GM10266 (cell line): ENCODE measurements around the gene PRKAR1B.

Experiments
- DNase-seq: peaks from one replicate; pipeline ENCODE4 v3.0.0; 2012; ENCODE audit errors: extremely low spot score
- TF ChIP-seq, protein P1 (sequence below): IDR thresholded peaks from 2 replicates; pipeline ENCODE4 v1.5.1; 2012; ENCODE audit warnings: mild to moderate bottlenecking, low read depth; ENCODE audit not compliant: control insufficient read depth, insufficient read depth; ENCODE audit errors: missing control alignments

The PRKAR1B gene

DNA sequence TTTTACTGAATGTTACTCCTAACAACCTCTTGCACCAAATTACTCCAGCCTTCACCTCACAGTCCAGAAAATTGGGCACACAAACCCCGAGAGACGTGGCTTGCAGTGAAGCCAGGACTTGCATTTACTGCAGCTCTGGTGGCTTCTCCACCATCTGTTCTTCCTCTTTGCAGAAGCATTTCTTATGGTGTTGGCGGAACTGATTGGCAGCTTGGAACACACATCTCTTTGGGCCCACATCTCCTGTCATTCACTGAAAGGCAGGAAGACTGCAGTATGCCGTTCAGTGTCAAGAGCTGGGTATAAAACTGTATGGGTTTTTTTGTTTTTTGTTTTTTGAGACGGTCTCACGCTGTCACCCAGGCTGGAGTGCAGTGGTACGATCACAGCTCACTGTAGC, 38.3 kb upstream of the PRKAR1B start:
- DNase-seq: no peak
- TF ChIP-seq, protein P1, sequence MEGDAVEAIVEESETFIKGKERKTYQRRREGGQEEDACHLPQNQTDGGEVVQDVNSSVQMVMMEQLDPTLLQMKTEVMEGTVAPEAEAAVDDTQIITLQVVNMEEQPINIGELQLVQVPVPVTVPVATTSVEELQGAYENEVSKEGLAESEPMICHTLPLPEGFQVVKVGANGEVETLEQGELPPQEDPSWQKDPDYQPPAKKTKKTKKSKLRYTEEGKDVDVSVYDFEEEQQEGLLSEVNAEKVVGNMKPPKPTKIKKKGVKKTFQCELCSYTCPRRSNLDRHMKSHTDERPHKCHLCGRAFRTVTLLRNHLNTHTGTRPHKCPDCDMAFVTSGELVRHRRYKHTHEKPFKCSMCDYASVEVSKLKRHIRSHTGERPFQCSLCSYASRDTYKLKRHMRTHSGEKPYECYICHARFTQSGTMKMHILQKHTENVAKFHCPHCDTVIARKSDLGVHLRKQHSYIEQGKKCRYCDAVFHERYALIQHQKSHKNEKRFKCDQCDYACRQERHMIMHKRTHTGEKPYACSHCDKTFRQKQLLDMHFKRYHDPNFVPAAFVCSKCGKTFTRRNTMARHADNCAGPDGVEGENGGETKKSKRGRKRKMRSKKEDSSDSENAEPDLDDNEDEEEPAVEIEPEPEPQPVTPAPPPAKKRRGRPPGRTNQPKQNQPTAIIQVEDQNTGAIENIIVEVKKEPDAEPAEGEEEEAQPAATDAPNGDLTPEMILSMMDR: no peak

DNA sequence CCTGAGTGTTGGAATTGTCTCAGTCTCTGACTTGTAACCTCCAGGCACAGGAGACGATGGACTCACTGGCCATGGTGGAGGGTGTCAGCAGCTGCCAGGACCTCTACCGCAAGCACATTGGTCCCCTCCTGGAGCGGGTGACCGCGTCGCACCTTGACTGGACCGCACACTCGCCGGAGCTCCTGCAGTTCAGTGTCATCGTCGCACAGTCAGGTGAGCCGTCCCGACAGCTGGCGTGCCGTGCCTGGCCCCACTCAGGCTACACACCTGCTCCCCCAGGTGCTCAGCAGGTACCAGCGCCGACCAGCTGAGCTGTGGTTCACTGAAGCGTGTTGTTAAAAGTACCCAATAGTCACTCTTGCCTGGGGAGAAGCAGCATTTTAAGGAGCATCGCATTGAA, 36.7 kb upstream of the PRKAR1B start:
- no peak for DNase-seq
- TF ChIP-seq, protein P1: no peak

DNA sequence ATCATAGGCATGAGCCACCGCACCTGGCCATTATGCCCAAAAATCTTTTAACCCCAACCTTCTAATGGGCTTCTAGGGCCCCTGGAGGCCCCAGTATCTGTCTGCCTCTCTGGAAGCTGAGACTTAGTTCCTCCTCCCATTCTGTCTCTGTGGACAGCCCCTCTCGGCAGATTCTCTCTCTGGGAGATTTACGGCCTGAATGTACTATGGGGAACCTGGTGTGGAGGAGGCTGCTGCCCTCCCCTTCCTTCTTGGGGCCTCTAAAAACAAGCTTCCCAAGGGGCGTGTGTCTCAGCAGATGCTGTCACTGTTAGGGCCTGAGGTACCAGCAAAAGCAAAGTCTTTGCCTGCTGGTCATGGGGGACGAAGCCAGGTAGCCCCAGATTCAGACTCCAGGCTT, 35.8 kb upstream of the PRKAR1B start:
- TF ChIP-seq, protein P1: no peak
- no peak for DNase-seq

DNA sequence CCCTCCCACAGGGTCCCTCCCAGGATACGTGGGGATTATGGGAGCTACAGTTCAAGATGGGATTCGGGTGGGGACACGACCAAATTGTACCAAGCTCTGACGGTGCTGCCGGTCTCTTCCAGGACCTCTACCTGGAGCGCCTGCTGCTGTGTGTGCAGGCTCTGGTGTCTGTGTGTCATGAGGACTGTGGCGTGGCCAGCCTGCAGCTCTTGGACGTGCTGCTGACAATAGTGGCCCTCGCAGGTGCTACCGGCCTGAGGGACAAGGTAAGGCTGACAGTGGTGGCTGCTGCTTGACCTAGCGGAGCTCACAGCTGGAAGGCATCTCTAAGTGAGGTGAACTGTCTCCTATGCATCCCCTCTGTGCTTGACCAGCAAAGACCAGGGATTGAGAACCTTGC, 34.5 kb upstream of the PRKAR1B start:
- TF ChIP-seq, protein P1: no peak
- no peak for DNase-seq

DNA sequence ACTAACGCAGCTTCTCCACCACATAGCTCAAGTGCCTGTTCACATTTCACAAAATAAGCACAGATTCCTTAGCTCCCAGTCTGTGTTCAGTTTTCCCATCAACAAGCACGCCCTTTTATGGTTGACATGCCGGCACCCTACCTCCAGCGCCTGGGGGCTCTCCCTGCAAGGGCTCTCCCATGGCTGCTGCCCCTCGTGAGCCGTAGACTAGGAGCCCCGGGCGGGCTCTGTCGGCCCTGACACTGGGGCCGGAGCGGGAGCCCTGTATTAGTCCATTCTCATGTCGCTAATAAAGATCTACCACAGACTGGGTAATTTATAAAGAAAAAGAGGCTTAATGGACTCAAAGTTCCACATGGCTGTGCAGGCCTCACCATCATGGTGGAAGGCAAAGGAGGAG, 34.0 kb upstream of the PRKAR1B start:
- TF ChIP-seq, protein P1: no peak
- DNase-seq: no peak

DNA sequence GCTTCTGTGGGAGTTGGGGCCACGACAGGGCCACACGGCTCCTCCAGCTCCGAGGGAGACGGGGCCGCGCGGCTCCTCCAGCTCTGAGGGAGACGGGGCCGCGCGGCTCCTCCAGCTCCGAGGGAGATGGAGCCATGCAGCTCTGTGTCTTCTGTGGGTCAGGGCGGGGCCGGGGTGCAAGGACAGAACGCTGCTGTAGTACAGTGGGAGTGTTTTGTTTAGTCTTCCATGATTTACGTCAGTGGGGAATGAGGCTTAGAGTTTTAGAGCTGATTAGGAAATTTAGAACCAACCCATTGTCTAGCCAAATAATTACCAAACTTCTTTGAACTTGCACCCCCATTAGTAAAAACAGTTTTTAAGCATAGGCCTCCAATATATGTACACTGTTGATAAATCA, 32.9 kb upstream of the PRKAR1B start:
- no peak for DNase-seq
- TF ChIP-seq, protein P1: no peak

DNA sequence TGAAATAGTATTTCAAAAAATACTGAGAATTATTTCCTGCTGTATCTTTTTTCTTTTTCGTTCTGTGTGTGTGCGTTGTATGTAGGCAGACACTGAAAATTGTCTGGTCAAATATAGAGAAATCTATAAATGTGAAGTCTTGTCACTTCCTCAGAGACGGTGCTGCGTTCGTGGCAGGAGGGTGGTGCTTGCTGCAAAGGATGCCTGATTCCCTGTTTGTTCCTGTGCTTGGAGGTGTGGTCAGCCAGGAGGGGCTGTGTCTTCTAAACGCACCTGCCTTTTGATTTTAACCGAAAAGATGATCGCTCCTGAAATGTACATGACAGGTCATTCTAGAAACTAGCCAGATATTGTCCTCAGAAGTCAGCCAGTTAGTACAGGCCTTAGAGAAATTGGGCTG, 32.5 kb upstream of the PRKAR1B start:
- DNase-seq: no peak
- TF ChIP-seq, protein P1: no peak
